Parathyroid adenoma (tissue), 2 donors: Measurements from ENCODE around the gene MLLT11.

ENCODE experiments used
- H2AFZ ChIP-seq: fragments of 300-600 bp; sonication (generic); one replicate; pipeline ENCODE4 v1.7.0; 2017; ENCODE audit warnings: antibody characterized with exemption, mild to moderate bottlenecking
- H3K27ac ChIP-seq: fragments of 300-600 bp; sonication (generic); one replicate; pipeline ENCODE4 v1.7.0; 2017
- H3K27me3 ChIP-seq: fragments of 300-600 bp; sonication (generic); one replicate; pipeline ENCODE4 v1.7.0; 2017; ENCODE audit warnings: low read length; ENCODE audit not compliant: control insufficient read depth, insufficient read depth
- H3K36me3 ChIP-seq: fragments of 300-600 bp; sonication (generic); one replicate; pipeline ENCODE4 v1.7.0; 2017; ENCODE audit warnings: low read length; ENCODE audit not compliant: control insufficient read depth, insufficient read depth
- H3K4me1 ChIP-seq: fragments of 300-600 bp; sonication (generic); one replicate; pipeline ENCODE4 v1.7.0; 2017; ENCODE audit warnings: control low read depth
- H3K4me2 ChIP-seq: fragments of 300-600 bp; sonication (generic); one replicate; pipeline ENCODE4 v1.7.0; 2017; ENCODE audit warnings: low read length
- H3K4me3 ChIP-seq: fragments of 300-600 bp; sonication (generic); one replicate; pipeline ENCODE4 v1.7.0; 2017; ENCODE audit warnings: low read depth, low read length
- H3K79me2 ChIP-seq: fragments of 300-600 bp; sonication (generic); one replicate; pipeline ENCODE4 v1.7.0; 2017; ENCODE audit warnings: control low read depth
- H3K9ac ChIP-seq: fragments of 300-600 bp; sonication (generic); one replicate; pipeline ENCODE4 v1.7.0; 2017; ENCODE audit warnings: mild to moderate bottlenecking
- H3K9me3 ChIP-seq: fragments of 300-600 bp; sonication (generic); one replicate; pipeline ENCODE4 v1.7.0; 2017; ENCODE audit warnings: low read length; ENCODE audit not compliant: control insufficient read depth
- TF ChIP-seq, protein P1 (sequence below): fragments of 300-600 bp; sonication (generic); IDR thresholded peaks from one replicate; pipeline ENCODE4 v1.7.0; 2017; ENCODE audit warnings: antibody characterized with exemption, mild to moderate bottlenecking
- donor health status: primary hyperparathyroidism.

MLLT11 gene

DNA sequence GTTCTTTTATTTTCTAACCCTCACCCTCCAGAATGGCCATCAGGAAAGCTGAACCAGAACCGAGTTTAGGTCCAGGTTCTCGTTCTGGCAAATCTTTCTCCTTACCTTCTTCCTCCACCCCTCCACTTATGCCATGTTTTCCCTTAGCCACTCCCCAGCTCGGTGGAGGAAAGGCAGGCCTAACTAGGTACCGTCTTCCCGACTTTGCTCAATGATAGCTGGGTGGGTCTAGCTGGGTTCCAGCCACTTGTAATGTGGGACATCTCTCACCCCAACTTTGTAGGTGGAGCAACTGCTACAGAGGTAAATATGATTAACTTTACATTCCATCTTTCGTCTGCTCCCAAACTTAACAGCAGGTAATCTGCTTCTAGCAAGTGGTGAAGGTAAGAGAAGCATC lies 23.2 kb upstream of the MLLT11 start:
- Histone ChIP-seq H3K27me3 (no peaks in the 10 kb centered on the region), H3K9me3 (no peaks in the 10 kb centered on the region), H3K79me2 (no peaks in the 10 kb centered on the region), H3K4me2 (peak overlapping the region; percentile 66), H2AFZ (no peak overlapping the region), H3K27ac (no peak overlapping the region), H3K4me3 (peak overlapping the region; percentile 45), H3K4me1 (no peaks in the 10 kb centered on the region), H3K9ac (no peak overlapping the region), H3K36me3 (no peaks in the 10 kb centered on the region)
- TF ChIP-seq, protein P1, sequence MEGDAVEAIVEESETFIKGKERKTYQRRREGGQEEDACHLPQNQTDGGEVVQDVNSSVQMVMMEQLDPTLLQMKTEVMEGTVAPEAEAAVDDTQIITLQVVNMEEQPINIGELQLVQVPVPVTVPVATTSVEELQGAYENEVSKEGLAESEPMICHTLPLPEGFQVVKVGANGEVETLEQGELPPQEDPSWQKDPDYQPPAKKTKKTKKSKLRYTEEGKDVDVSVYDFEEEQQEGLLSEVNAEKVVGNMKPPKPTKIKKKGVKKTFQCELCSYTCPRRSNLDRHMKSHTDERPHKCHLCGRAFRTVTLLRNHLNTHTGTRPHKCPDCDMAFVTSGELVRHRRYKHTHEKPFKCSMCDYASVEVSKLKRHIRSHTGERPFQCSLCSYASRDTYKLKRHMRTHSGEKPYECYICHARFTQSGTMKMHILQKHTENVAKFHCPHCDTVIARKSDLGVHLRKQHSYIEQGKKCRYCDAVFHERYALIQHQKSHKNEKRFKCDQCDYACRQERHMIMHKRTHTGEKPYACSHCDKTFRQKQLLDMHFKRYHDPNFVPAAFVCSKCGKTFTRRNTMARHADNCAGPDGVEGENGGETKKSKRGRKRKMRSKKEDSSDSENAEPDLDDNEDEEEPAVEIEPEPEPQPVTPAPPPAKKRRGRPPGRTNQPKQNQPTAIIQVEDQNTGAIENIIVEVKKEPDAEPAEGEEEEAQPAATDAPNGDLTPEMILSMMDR = no peak

DNA sequence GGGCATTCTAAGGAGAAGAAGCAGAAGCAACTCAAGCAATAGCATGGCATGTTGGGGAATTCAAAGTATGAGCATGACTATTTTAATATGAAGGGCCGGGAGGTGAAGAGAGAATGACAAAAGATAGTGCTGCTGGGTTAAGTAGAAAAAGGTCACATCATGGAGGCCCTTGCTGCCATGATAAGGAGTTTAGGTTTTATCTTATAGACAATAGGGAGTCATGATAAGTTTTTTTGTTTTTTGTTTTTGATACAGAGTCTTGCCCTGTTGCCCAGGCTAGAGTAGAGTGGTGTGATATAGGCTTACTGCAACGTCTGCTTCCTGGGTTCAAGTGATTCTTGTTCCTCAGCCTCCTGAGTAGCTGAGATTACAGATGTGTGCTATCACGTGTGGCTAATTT lies 20.7 kb upstream of the MLLT11 start:
- Histone ChIP-seq H3K9me3 (no peaks in the 10 kb centered on the region), H3K79me2 (no peaks in the 10 kb centered on the region), H3K9ac (no peak overlapping the region), H3K4me2 (no peak overlapping the region), H2AFZ (no peak overlapping the region), H3K4me1 (no peaks in the 10 kb centered on the region), H3K4me3 (no peak overlapping the region), H3K27ac (no peak overlapping the region), H3K36me3 (no peaks in the 10 kb centered on the region), H3K27me3 (no peaks in the 10 kb centered on the region)
- TF ChIP-seq, protein P1 = no peak

DNA sequence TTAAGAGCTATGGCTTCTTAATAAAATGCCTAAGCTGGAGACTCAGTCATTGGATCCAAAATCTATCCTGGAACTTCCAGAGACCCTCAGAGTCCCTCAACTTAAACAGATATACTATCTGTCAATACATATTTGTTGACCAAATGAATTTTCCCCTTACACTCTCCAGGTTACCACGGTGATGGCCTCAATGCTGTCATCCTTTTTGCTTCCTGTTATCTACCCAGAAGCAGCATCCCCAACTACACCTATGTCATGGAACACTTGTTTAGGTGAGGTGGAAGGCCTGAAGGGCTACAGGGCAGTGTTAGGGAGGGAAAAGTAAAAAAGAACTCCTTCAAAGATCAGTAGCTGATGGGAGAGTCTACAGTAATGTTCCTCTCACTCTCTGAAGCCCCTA lies 17.0 kb upstream of the MLLT11 start:
- H3K4me2 ChIP-seq = no peak overlapping the region
- no peaks in the 10 kb centered on the region for H3K4me1 ChIP-seq
- no peak overlapping the region for H3K27ac ChIP-seq
- H3K79me2 ChIP-seq = no peaks in the 10 kb centered on the region
- H3K27me3 ChIP-seq = no peaks in the 10 kb centered on the region
- TF ChIP-seq, protein P1 = no peak
- no peak overlapping the region for H3K9ac ChIP-seq
- H3K4me3 ChIP-seq = no peak overlapping the region
- no peaks in the 10 kb centered on the region for H3K36me3 ChIP-seq
- no peak overlapping the region for H2AFZ ChIP-seq
- H3K9me3 ChIP-seq = no peaks in the 10 kb centered on the region

DNA sequence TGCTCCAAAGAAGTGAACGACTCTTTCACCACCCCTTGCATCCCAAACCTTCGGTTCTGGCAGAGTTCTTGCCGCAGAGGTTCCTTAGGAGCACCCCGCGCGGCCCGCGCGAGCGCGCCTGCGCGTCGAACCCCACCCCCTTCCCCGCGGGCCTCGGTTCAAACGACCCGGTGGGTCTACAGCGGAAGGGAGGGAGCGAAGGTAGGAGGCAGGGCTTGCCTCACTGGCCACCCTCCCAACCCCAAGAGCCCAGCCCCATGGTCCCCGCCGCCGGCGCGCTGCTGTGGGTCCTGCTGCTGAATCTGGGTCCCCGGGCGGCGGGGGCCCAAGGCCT lies 12.6 kb upstream of the MLLT11 start, which contains the start of gene C1orf56:
TSS of gene C1orf56 (plus strand) at position 161 of the 334 bp plus-strand sequence. CDS start at position 258, 97 bp downstream.
- H3K79me2 ChIP-seq = no peaks in the 10 kb centered on the region
- H3K4me1 ChIP-seq = peaks cover 4% of the 10 kb centered on the region
- peak within 1 kb of the TSS; percentile 49 for H3K9ac ChIP-seq
- H3K27me3 ChIP-seq = no peaks in the 10 kb centered on the region
- H2AFZ ChIP-seq = peak within 1 kb of the TSS; percentile 91
- peak within 1 kb of the TSS; percentile 96 for H3K4me2 ChIP-seq
- H3K27ac ChIP-seq = peak within 1 kb of the TSS; percentile 89
- H3K9me3 ChIP-seq = no peaks in the 10 kb centered on the region
- H3K4me3 ChIP-seq = peak within 1 kb of the TSS; percentile 82
- TF ChIP-seq, protein P1 = no peak
- H3K36me3 ChIP-seq = no peaks in the 10 kb centered on the region

DNA sequence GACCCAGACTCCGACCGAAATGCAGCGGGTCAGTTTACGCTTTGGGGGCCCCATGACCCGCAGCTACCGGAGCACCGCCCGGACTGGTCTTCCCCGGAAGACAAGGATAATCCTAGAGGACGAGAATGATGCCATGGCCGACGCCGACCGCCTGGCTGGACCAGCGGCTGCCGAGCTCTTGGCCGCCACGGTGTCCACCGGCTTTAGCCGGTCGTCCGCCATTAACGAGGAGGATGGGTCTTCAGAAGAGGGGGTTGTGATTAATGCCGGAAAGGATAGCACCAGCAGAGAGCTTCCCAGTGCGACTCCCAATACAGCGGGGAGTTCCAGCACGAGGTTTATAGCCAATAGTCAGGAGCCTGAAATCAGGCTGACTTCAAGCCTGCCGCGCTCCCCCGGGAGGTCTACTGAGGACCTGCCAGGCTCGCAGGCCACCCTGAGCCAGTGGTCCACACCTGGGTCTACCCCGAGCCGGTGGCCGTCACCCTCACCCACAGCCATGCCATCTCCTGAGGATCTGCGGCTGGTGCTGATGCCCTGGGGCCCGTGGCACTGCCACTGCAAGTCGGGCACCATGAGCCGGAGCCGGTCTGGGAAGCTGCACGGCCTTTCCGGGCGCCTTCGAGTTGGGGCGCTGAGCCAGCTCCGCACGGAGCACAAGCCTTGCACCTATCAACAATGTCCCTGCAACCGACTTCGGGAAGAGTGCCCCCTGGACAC lies 12.1 kb upstream of the MLLT11 start:
- Histone ChIP-seq H3K79me2 (no peaks in the 10 kb centered on the region), H2AFZ (peak overlapping the region; percentile 91), H3K4me1 (peaks cover 4% of the 10 kb centered on the region), H3K9me3 (no peaks in the 10 kb centered on the region), H3K27ac (peak overlapping the region; percentile 89), H3K36me3 (no peaks in the 10 kb centered on the region), H3K4me2 (peak overlapping the region; percentile 96), H3K27me3 (no peaks in the 10 kb centered on the region), H3K9ac (peak overlapping the region; percentile 49), H3K4me3 (peak overlapping the region; percentile 82)
- TF ChIP-seq, protein P1 = peak; percentile 40
